ENCODE results near the gene GDA.

- TF ChIP-seq POLR2AphosphoS5 (IDR thresholded peaks at IDR 0.05; ENCODE audit: low read depth, low read length) (no peak), SIN3A (IDR thresholded peaks at IDR 0.05; ENCODE audit: borderline replicate concordance, insufficient read depth, low read length) (no peak), REST (IDR thresholded peaks at IDR 0.05; ENCODE audit: insufficient read depth in 1 of 2, low read depth in 2 of 2, low read length in 2 of 2) (no peak), TAF1 (IDR thresholded peaks at IDR 0.05; ENCODE audit: borderline replicate concordance, insufficient read depth, low read length) (no peak)
These were observed 98.3 kb downstream of the GDA start for GRCh38 chr9:72247549-72247948.

Data from PFSK-1 (cell line).